ENCODE results near the gene SMAD9.

Gene SMAD9

GRCh38 chr13:36918246-36919131, 1.5 kb downstream of the SMAD9 start:
- Mint-ChIP-seq H3K27me3 (ENCODE audit: low read depth) (peaks cover 69% of the 10 kb centered on the region), H3K27ac (no peak overlapping the region), H3K4me1 (ENCODE audit: low read depth) (no peaks in the 10 kb centered on the region), H3K4me3 (no peak overlapping the region), H3K36me3 (ENCODE audit: low read depth) (no peaks in the 10 kb centered on the region), H3K9me3 (no peaks in the 10 kb centered on the region)

GRCh38 chr13:36917311-36917710, 2.7 kb downstream of the SMAD9 start:
- H3K4me3 Mint-ChIP-seq = no peak overlapping the region

GRCh38 chr13:36915896-36916640, 4.0 kb downstream of the SMAD9 start:
- Mint-ChIP-seq H3K36me3 (ENCODE audit: low read depth) (no peaks in the 10 kb centered on the region), H3K4me3 (no peak overlapping the region), H3K9me3 (no peaks in the 10 kb centered on the region), H3K4me1 (ENCODE audit: low read depth) (no peaks in the 10 kb centered on the region), H3K27me3 (ENCODE audit: low read depth) (peaks cover 54% of the 10 kb centered on the region), H3K27ac (no peak overlapping the region)

More at GRCh38 chr13:36917311-36917710, 2.7 kb downstream of the SMAD9 start:
- no peaks in the 10 kb centered on the region for H3K9me3 Mint-ChIP-seq
- H3K27me3 Mint-ChIP-seq (ENCODE audit: low read depth) = peaks cover 65% of the 10 kb centered on the region
- no peaks in the 10 kb centered on the region for H3K4me1 Mint-ChIP-seq (ENCODE audit: low read depth)
- no peaks in the 10 kb centered on the region for H3K36me3 Mint-ChIP-seq (ENCODE audit: low read depth)
- no peak overlapping the region for H3K27ac Mint-ChIP-seq

GRCh38 chr13:36915106-36915505, 4.9 kb downstream of the SMAD9 start:
- Mint-ChIP-seq H3K9me3 (no peaks in the 10 kb centered on the region), H3K27ac (no peak overlapping the region), H3K27me3 (ENCODE audit: low read depth) (peaks cover 47% of the 10 kb centered on the region), H3K36me3 (ENCODE audit: low read depth) (no peaks in the 10 kb centered on the region), H3K4me1 (ENCODE audit: low read depth) (no peaks in the 10 kb centered on the region), H3K4me3 (no peak overlapping the region)

- no peak overlapping the region for H3K4me3 Mint-ChIP-seq
- H3K27me3 Mint-ChIP-seq (ENCODE audit: low read depth) = peaks cover 47% of the 10 kb centered on the region
- no peaks in the 10 kb centered on the region for H3K4me1 Mint-ChIP-seq (ENCODE audit: low read depth)
- H3K9me3 Mint-ChIP-seq = no peaks in the 10 kb centered on the region
- H3K36me3 Mint-ChIP-seq (ENCODE audit: low read depth) = no peaks in the 10 kb centered on the region
- no peak overlapping the region for H3K27ac Mint-ChIP-seq
Observed at GRCh38 chr13:36914648-36915047, 5.4 kb downstream of the SMAD9 start.

GRCh38 chr13:36913463-36913862, 6.6 kb downstream of the SMAD9 start:
- no peak overlapping the region for H3K4me3 Mint-ChIP-seq
- H3K4me1 Mint-ChIP-seq (ENCODE audit: low read depth) = no peaks in the 10 kb centered on the region
- H3K27me3 Mint-ChIP-seq (ENCODE audit: low read depth) = peaks cover 41% of the 10 kb centered on the region
- no peak overlapping the region for H3K27ac Mint-ChIP-seq
- H3K9me3 Mint-ChIP-seq = no peaks in the 10 kb centered on the region
- no peaks in the 10 kb centered on the region for H3K36me3 Mint-ChIP-seq (ENCODE audit: low read depth)

GRCh38 chr13:36912973-36913372, 7.1 kb downstream of the SMAD9 start:
- Mint-ChIP-seq H3K27ac (no peak overlapping the region), H3K36me3 (ENCODE audit: low read depth) (no peaks in the 10 kb centered on the region), H3K9me3 (no peaks in the 10 kb centered on the region), H3K27me3 (ENCODE audit: low read depth) (peaks cover 37% of the 10 kb centered on the region), H3K4me3 (no peak overlapping the region), H3K4me1 (ENCODE audit: low read depth) (no peaks in the 10 kb centered on the region)

GRCh38 chr13:36912369-36912768, 7.7 kb downstream of the SMAD9 start:
- H3K4me3 Mint-ChIP-seq = no peak overlapping the region
- H3K36me3 Mint-ChIP-seq (ENCODE audit: low read depth) = no peaks in the 10 kb centered on the region
- no peaks in the 10 kb centered on the region for H3K4me1 Mint-ChIP-seq (ENCODE audit: low read depth)
- no peaks in the 10 kb centered on the region for H3K9me3 Mint-ChIP-seq
- H3K27me3 Mint-ChIP-seq (ENCODE audit: low read depth) = peaks cover 31% of the 10 kb centered on the region
- H3K27ac Mint-ChIP-seq = no peak overlapping the region

GRCh38 chr13:36910545-36910944, 9.5 kb downstream of the SMAD9 start:
- Mint-ChIP-seq H3K9me3 (no peaks in the 10 kb centered on the region), H3K4me1 (ENCODE audit: low read depth) (no peaks in the 10 kb centered on the region), H3K27ac (no peak overlapping the region), H3K27me3 (ENCODE audit: low read depth) (peaks cover 28% of the 10 kb centered on the region), H3K4me3 (no peak overlapping the region), H3K36me3 (ENCODE audit: low read depth) (no peaks in the 10 kb centered on the region)

- H3K36me3 Mint-ChIP-seq (ENCODE audit: low read depth) = no peaks in the 10 kb centered on the region
- no peaks in the 10 kb centered on the region for H3K9me3 Mint-ChIP-seq
- no peaks in the 10 kb centered on the region for H3K4me1 Mint-ChIP-seq (ENCODE audit: low read depth)
- no peak overlapping the region for H3K4me3 Mint-ChIP-seq
- no peak overlapping the region for H3K27ac Mint-ChIP-seq
- H3K27me3 Mint-ChIP-seq (ENCODE audit: low read depth) = peaks cover 23% of the 10 kb centered on the region
Observed at GRCh38 chr13:36907821-36908220, 12.2 kb downstream of the SMAD9 start.

- Mint-ChIP-seq H3K4me3 (no peak overlapping the region), H3K36me3 (ENCODE audit: low read depth) (no peaks in the 10 kb centered on the region), H3K4me1 (ENCODE audit: low read depth) (no peaks in the 10 kb centered on the region), H3K9me3 (no peaks in the 10 kb centered on the region), H3K27me3 (ENCODE audit: low read depth) (peaks cover 23% of the 10 kb centered on the region), H3K27ac (no peak overlapping the region)
Observed at GRCh38 chr13:36907266-36907665, 12.8 kb downstream of the SMAD9 start.

GRCh38 chr13:36905944-36906343, 14.1 kb downstream of the SMAD9 start:
- peaks cover 30% of the 10 kb centered on the region for H3K27me3 Mint-ChIP-seq (ENCODE audit: low read depth)
- H3K4me1 Mint-ChIP-seq (ENCODE audit: low read depth) = no peaks in the 10 kb centered on the region
- no peaks in the 10 kb centered on the region for H3K36me3 Mint-ChIP-seq (ENCODE audit: low read depth)
- no peak overlapping the region for H3K27ac Mint-ChIP-seq
- no peak overlapping the region for H3K4me3 Mint-ChIP-seq
- H3K9me3 Mint-ChIP-seq = no peaks in the 10 kb centered on the region

- Mint-ChIP-seq H3K27ac (no peak overlapping the region), H3K4me1 (ENCODE audit: low read depth) (no peaks in the 10 kb centered on the region), H3K4me3 (no peak overlapping the region), H3K9me3 (no peaks in the 10 kb centered on the region), H3K36me3 (ENCODE audit: low read depth) (no peaks in the 10 kb centered on the region), H3K27me3 (ENCODE audit: low read depth) (peaks cover 39% of the 10 kb centered on the region)
Observed at GRCh38 chr13:36903925-36904595, 16.0 kb downstream of the SMAD9 start.

GRCh38 chr13:36897054-36897616, 22.9 kb downstream of the SMAD9 start:
- no peak overlapping the region for H3K4me3 Mint-ChIP-seq
- no peaks in the 10 kb centered on the region for H3K9me3 Mint-ChIP-seq
- H3K27me3 Mint-ChIP-seq (ENCODE audit: low read depth) = peaks cover 32% of the 10 kb centered on the region
- H3K4me1 Mint-ChIP-seq (ENCODE audit: low read depth) = no peaks in the 10 kb centered on the region
- H3K36me3 Mint-ChIP-seq (ENCODE audit: low read depth) = no peaks in the 10 kb centered on the region
- H3K27ac Mint-ChIP-seq = no peak overlapping the region
